Activated T-cell treated with anti-CD3 and anti-CD28 coated beads, Interleukin-2, amount 50 U/mL, for 4 hours (primary cell): ENCODE results near the gene FAM162B. TPM values are rescaled to one million over a fixed set of nuclear protein-coding genes. Genes with fewer than 3 reads are reported as not detected.

Experiments
- total RNA-seq, 3 donors: library from RNA; stranded (reverse); gene quantifications; one replicate each; pipeline ENCODE4 v1.2.1, GENCODE V29; 2021

Gene FAM162B
- total RNA-seq, 3 donors from 2014 or later: not detected

Other genes starting within 250 kb of the FAM162B start
- not detected for gene TRAPPC3L, start 220.0 kb downstream of the FAM162B start, total RNA-seq
- gene CALHM4, start 212.0 kb downstream of the FAM162B start, total RNA-seq: not detected
- 10 to 100 TPM; 53.6 to 58.6 (median 57.6) TPM for gene RWDD1, start 194.2 kb downstream of the FAM162B start, total RNA-seq
- under 1 TPM; 0.29 to 0.43 (median 0.40) TPM for gene RSPH4A, start 149.2 kb downstream of the FAM162B start, total RNA-seq
- gene ZUP1, start 97.0 kb downstream of the FAM162B start, total RNA-seq: 10 to 100 TPM; 15.6 to 16.3 (median 16.3) TPM
- 10 to 100 TPM; 10.8 to 18.0 (median 12.7) TPM for gene KPNA5, start 84.5 kb downstream of the FAM162B start, total RNA-seq
- not detected for gene GPRC6A, start 63.4 kb upstream of the FAM162B start, total RNA-seq
- not detected for gene RFX6, start 111.5 kb upstream of the FAM162B start, total RNA-seq